Endometrial microvascular endothelial cells (primary cell): Measurements from ENCODE around the gene FRG2C. TPM values are rescaled to one million over a fixed set of nuclear protein-coding genes. Genes with fewer than 3 reads are reported as not detected.
"Not testable (repeated sequence)": the region's sequence is repeated elsewhere in the genome, so short reads cannot be mapped to it uniquely, and the experiment has no call there.

ENCODE experiments used
- in situ Hi-C: cut with HindIII; loops from 2 replicates; pipeline ENCODE4 v1.10.0; 2017; ENCODE audit warnings: low sequenced_read_pairs, low pct_unique_long_range_greater_than_20kb; ENCODE audit errors: inconsistent ontology term
- total RNA-seq: library from RNA; depleted of rRNA; stranded (reverse); fragments of >200 nt; gene quantifications from one replicate; pipeline ENCODE4 v1.2.3, GENCODE V29; 2015; ENCODE audit errors: inconsistent ontology term

Gene FRG2C
- total RNA-seq, 1 donor from 2014 or later, result not detected

- in situ Hi-C loops, result not testable (repeated sequence)
Observed at GRCh38 chr3:75667757-75668701, 3.9 kb downstream of the FRG2C start.

- in situ Hi-C loops, result not testable (repeated sequence)
Observed at GRCh38 chr3:75668759-75669347, 4.7 kb downstream of the FRG2C start.

GRCh38 chr3:75669348-75670297, 5.5 kb downstream of the FRG2C start:
- in situ Hi-C loops, result not testable (repeated sequence)

- in situ Hi-C loops, result not testable (repeated sequence)
Observed at GRCh38 chr3:75670298-75671286, 6.5 kb downstream of the FRG2C start.

- in situ Hi-C loops, result not testable (repeated sequence)
Observed at GRCh38 chr3:75671287-75672139, 7.4 kb downstream of the FRG2C start.

- in situ Hi-C loops, result not testable (repeated sequence)
Observed at GRCh38 chr3:75672140-75672775, 8.1 kb downstream of the FRG2C start.

- in situ Hi-C loops, result not testable (repeated sequence)
Observed at GRCh38 chr3:75683965-75684364, 19.8 kb downstream of the FRG2C start.

GRCh38 chr3:75687323-75687722, 23.2 kb downstream of the FRG2C start:
- in situ Hi-C loops, result no loop called here

- in situ Hi-C loops, result no loop called here
Observed at GRCh38 chr3:75692061-75692460, 27.9 kb downstream of the FRG2C start.

Other genes with a start within 250 kb of the FRG2C start
- gene ZNF717, start 121.2 kb downstream of the FRG2C start, total RNA-seq, result 4.5 TPM